NCI-H774 (cell line): ENCODE data around the gene SPPL3.

ENCODE experiments used
- DNase-seq: peaks from one replicate; lab custom pipeline; 2025; lab: John Stamatoyannopoulos, UW

SPPL3 gene

DNA sequence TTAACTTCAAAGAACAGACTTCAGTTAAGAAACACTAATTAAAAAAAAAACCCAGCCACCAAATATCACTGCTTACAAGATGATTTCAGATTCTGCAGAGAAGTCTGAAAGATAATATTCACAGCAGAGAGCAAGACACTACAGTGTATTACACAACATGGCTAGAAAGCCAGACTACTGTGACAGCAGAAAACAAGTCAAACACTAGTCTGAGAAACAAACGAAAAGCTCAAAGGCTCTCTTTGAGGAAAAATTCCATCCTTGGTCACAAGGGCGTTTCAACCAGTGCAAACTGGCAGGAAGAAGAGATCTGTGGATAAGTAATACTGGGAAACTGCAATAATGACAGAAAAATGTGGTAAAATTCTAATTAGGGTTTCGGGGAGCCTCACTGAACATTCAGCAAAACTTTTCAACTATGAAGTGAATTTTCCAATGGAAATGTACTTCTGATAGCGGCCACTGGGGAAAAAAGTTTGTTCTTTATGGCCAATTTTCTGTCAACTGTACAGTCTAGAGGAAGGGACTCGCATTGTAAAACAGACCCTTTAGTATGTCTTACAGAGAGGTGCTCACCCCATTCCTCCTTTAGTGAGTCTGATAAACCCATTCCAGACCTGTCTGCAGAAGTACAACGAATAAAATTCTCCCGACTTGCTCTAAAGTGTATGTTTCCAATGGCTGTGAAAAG is 128.2 kb downstream of the SPPL3 start:
- no peak for DNase-seq

DNA sequence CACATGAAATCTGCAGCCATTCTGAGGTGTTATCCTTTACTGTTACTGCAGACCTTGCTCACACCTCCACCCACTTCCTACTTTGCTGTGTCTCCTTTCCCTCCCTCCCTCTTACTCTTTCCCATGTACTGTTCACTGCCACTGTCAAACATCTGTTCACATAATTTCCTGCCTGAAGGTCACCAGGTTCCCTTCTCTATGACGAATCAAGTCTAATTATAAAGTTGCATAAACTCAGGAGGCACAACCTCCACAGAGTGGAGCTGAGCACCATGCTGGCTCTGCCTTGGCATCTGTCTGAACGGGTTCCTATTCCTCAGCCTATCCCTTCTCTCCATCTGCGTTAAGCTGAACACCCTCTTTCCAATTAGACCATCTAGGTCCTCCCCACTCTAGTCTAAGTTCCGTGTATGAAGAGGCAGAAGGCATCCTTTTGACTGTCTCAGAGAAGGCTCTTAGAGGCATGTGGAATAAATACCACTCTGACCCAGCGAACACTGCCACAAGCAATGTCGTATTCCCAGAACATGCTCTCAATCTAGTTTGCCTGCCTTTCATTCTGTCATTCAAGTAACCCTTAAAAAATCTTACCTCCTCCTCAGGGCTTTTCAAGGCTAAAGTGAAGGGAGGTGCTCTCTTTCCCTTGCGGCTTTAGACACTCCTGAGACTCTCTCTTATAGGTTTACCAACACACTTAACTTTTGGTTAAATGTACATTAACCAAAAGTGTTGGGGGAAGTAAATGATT is 129.8 kb downstream of the SPPL3 start:
- DNase-seq: no peak

DNA sequence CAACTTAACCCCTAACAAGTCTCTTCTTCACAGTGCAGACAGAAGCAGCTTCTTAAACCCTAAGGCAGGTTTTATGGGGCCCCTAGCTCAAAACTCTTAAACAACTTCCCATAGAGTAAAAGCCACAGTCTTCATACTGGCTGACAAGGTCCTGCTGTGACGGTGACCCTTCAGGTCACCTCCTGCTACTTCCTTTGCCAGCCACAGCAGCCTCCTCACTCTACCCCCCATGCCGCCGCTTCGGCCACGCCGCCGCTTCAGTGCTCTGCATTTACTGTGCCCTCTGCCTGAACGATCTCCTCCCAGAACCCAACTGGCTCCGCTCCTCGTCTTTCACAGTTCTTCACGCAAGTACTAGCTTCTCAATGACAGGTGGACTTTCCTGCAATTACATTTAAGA is 133.1 kb downstream of the SPPL3 start:
- DNase-seq: no peak

DNA sequence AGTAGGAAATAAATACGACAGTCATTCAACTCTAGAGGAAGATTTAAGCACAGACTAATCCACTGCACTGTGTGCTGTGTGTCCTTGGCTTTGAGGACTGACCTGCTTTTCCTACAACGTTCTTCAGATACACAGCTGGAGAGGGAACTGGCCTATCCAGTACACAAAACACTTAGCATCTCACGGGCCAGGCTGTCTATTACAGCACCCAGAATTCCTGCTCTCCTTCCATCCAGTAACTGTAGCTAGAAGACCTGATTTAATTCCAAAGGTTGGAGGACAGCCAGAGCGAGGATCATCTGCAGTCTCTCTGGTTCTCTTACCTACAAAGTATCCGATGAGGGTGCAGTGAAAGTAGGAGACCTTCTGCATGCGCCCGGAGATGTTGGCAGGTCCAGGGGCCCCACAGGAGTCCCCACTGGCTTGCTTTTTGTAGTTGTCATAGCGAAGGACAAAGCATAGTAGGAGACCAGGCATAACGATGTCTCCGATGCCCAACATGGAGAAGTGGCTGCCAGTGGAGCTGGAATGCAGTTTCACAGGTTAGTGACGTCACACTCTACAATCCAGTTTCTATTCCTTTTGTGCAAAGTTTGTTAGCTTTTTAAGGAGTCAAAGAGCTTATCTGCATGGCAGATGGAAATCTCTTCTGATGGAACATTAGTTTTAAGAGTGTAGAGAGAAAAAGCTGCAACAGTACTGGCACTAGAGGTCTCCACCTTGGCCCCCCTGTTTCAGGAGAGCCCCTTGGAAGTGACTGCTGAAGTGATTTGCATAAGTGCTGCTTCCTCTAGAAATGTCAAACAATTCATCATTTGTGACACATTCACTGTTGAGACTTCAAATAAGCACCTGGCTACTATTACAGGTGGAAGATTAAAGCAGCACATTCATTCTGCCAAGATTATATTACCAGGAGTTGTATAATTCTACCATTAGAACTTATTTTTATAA is 136.8 kb downstream of the SPPL3 start:
- no peak for DNase-seq

DNA sequence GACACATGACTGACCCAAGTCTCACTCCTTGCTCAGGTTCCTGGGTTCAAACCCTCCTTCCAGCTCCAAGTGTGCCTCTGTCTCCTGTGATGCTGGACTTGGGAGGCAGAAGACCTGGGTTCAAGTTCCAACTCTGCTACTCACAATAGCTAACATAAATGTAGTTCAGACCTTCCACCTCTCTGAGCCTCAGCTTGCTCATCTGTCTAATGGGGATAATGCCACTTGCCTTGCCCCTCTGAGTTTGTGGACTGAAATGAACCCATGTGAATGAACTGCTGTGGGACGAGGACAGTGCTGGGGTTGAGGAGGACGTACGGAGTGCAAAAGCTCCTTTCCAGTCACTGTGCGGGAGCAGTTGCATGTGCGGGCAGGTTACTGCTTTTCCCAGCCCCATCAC is 137.6 kb downstream of the SPPL3 start:
- DNase-seq: no peak

DNA sequence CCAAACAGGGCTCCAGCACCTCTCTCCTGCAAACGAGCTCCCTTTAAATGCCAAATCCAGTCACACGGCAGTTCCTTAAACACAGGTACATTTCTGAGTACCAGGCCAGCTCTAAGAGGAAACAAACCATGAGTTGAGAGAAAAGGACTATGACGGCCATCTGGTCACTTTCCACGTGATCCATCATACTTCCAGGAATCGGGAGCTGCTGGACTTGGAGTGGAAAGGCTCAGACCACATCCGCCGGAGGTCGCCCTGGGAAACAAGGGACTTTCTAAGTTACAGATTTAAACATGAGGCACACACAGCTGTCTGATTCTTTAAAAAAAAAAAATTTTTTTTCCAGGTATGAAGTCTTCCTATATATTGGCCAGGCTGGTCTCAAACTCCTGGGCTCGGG is 139.3 kb downstream of the SPPL3 start:
- DNase-seq: no peak

DNA sequence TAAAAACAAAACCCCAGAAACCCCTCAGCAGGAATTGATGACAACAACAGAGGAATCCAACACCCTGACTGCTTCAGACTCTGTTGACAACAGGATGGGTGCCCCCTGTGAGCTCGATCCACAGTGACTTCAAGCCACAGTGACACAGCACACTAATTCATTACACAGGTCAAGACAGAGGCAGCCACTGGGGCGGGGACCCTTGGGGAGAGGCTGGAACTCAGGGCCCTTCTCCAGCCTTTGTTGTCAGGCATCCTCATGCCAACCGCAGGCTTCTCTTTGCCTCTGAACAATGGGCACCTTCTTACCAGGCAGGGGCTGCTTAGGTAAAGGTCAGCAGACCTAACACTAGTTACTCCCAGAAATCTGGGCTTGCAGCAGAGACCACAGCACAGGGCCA is 140.9 kb downstream of the SPPL3 start:
- no peak for DNase-seq

DNA sequence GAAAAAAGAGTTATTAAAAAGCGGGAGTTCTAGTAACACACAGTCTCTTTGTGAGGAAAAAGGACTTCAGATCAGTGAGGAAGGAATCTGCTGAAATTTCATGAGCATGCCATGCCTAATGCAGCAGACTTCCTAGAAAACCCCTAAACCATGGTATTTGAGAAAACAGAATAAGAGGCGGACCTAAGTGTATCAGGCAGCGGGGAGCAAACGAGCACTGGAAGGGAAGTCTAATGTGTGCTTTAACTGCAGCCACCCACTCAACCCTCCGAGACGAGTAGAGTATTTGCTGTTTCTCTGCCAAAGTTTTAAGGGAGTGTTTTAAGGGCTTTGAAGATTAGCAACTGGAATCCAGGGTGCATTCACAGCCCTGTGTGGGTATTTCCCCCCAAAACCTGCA is 142.1 kb downstream of the SPPL3 start:
- no peak for DNase-seq

DNA sequence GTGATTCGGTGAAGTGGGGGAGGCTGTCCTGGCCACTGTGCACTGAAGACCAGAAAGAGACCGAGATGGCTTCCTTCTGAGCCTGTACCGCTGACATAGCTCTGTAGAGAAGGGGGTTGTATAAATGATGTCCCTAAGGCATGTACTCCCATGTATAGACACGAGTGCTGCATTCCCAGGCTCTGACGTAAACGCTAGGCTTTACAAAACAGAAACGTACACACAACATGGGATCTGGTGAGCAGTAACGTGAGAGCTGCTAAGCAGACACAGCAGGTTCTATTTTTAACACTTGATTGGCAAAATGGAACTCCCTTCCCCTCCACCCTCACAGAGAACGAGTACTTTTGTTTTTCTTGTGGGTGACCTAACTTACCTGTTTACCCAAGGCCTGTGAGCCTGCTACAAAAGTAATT is 142.6 kb downstream of the SPPL3 start:
- DNase-seq: no peak

DNA sequence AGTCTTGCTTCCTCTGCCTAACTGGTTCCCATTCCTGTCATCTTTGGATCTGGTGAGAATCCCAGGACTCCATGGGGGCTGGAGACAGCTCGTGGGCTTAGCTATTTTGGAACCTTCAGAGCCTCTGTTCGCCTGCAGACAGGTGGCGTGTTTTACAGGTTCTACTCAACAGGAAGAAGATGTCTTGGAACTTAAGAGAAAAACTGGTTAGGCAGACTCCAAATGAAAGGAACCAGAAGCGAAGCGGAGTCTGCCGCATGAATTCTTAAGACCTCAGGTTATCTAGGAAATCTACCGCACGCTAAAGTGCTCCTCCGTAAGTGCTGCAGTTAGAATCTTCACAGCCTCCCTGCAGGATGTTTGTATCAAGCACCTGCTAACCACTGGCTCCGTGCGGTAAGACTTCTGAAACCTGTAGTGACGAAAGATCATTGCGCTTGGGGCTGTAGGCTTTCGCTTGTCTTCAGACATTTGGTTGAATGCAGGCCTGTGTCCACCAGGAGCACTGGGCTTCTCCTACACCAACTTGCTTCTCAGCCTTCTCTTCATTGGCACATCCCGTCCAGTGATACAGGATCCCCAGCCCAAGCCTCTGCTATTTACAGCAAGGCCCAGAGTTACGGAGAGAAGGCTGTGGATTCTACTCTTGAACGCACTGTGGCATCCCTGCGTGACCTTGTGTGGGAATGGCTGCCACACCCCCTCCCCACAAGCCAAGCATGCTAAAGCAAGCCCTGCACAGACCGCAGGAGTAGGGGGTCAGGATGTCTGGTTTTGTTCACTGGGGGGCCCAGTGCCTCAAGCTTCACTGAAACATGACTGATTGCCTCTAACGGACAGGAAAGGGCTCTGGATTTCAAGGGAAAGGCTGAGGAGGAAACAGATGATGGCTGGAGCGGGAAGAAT is 143.6 kb downstream of the SPPL3 start:
- no peak for DNase-seq

DNA sequence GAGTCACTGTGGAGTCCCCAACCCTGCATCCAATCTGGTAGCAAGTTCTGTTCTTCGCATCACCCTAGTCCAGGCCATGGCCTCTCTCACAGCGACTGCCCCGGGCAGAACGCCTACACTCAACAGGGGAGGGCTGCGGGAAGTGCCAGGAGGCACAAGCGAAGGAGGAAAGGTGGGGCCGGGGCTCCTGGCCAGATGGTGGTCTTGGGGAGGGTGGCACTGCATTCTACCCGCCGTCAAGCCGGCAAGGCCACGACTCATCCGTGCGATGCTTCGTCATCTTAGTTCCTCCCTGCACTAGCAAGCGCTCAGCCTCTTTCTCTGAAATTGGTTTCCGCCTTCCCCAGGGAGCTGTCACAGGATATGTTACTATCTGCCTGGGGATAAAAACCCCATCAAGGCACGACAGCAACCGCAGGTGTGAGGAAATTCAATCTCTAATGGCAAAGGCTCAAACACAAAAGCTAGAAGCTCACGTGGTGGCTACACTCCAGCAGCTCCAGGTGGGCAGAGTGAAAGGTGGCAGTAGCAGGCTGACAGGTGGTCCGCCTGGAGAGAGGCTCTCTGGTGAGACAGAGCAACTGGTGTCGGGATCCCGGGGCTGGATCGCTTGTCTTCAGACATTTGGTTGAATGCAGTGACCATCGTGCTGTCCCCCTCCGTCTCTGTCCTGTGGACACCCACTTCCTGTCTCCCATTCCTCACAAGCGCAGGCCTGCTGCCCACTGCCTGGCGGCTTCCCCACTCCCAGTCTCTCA is 144.4 kb downstream of the SPPL3 start:
- DNase-seq: no peak

DNA sequence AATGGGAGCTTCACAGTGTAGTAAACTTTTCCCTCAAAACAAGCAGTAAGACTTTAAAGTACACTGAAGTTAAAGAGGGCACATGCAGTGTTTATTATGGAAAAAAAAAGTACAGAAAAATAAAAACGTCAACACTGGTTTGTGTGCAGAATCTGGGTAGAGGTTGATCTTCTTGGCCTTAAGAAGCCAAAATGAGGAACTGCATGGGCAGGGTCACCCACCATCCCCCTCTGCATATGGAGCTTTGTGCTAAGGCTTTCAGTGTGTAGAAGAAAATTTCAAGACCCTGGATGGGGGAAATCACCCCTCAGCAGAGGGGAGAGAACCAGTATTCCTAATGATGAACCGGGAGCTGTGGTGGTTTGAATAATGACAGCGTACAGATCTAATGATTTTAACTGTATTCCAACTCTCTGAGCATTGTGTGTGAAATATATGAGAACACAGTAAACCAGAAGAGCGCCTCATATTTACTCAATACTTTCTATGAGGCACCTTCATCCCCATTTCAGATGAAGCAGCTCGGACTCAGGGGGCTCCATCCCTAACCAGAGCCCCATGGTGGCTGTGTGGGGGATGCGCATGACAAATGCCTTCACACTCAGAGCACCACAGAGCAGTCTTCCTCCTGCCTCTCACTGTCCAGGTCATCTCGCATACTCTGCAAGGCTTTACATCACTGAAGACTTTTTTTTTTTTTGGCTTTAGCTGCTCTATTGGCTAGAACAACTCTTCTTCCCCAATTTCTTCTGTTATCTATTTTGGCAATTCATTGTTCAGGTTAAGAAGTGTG is 145.2 kb downstream of the SPPL3 start:
- DNase-seq: no peak

DNA sequence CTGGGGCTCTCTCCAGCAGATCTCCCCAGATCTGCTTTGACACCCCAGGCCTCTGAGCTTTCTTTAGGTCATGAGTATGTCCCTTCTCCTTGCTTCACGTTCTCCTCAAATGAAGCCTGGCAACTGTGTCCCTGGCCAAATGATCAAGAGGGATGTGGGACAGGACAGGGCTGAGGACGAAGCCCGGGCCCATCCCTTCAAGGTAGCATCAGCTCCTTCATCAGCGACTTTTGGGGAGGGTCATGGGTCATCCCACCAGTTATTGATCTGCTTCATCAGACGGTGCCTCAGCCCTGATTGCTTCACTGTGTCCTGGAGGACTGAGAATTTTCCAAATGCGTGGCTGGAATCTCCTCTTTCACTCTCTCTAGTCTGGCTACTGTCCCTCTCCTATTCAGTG is 146.2 kb downstream of the SPPL3 start:
- DNase-seq: no peak

DNA sequence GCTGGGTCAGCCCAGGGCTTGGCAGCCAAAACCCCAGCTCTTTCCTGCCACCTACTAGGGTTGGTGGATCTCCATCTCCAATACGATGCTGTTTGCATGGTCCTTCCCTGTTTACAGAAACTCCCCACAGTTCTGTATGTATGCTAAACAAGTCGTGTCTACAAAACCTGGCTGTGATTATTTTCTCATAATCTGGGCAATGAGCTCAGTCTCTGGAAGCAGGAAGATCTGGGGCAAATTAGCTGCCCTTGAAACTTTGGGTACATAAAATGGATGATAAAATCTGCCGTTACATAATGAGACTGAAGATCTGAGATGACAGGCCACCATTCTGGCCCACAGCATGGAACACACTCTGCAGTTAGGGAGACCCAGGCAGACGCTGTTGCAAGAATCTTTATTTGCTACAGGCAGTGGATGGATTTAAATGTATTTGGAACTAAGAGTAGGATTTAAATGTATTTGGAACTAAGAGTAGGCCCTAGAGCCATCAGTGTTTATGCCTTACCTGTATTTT is 146.9 kb downstream of the SPPL3 start:
- no peak for DNase-seq

DNA sequence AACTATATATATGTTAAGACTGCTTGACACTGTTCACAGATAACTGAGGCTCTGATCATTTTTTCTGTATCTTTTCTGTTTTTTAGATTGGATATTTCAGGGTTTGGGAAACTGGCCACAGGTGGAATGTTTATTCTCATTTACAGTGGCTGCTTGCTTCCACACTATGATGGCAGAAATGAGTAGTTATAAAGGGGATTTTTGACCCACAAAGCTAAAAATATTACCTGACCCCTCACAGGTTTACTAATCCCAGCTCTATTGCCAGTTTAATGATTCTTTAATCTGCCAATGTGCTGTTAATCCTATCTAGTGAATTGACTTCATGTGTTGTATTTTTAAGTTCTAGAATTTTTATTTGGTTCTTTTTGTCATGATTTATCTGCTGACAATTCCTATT is 148.9 kb downstream of the SPPL3 start:
- no peak for DNase-seq

DNA sequence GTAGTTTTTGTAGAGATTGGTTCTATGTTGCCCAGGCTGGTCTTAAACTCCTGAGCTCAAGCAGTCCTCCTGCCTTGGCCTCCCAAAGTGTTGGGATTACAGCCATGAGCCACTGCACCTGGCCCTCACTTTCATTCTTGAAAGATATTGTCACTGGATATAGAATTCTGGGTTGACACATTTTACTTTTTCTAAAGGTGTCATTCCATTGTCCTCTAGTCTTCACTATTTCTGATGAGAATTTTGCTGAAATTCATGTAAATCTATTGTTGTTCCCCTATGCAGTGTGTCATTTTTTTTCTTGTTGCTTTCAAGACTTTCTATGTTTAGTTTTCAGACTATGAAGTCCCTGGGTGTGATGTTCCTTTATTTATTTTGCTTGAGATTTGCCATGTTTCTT is 149.4 kb downstream of the SPPL3 start:
- no peak for DNase-seq

DNA sequence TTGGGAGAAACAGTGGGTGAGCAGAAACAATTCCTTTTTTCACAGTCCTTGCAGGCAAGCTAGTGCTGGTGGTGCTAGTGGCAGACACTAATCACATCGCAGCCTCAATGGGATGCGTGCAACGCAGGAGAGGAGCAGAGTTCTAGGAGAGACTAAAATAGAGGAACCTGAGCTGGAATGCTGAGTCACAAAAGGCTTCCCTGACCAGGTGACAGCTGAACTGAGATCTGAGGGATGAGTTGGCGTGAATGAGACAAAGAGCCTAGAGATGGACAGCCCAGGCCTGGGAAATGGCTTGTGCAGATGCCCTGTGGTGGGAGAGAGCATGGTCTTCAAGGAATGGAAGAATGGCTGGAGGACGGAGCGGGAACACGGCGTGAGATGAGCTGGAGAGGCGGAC is 152.8 kb downstream of the SPPL3 start:
- DNase-seq: no peak

DNA sequence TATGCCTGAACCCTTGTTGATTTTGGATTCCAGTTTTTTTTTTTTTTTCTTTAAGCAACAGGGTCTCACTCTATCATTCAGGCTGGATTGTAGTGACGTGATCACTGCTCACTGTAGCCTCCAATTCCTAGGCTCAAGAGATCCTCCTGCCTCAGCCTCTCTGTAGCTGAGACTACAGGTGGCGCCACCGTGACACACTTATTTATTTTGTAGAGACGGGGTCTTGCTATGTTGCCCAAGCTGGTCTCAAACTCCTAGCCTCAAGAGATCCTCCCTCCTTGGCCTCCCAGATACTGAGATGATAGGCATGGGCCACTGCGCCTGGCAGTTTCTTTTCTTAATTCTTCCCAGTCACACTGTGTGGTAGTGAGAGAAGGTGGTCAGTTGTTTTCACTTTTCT is 153.4 kb downstream of the SPPL3 start:
- no peak for DNase-seq

DNA sequence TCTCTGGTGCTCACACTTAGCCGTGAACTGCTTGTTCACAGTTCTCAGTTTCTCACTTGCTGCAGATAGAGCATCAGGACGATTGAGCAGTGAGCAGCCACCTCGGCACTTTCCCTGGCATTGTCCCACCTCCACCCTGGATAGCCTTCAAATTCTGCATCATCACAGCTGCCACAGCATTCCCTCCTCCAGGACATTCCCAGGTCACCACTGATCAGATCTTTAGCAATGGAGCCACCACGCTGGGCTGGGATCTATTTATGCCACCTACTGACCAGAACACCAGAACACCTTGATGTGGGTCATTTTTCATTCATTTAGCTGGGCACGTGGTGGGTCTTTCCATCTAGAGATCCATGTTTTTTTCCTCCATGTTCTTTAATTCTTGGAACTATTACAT is 154.9 kb downstream of the SPPL3 start:
- DNase-seq: no peak

DNA sequence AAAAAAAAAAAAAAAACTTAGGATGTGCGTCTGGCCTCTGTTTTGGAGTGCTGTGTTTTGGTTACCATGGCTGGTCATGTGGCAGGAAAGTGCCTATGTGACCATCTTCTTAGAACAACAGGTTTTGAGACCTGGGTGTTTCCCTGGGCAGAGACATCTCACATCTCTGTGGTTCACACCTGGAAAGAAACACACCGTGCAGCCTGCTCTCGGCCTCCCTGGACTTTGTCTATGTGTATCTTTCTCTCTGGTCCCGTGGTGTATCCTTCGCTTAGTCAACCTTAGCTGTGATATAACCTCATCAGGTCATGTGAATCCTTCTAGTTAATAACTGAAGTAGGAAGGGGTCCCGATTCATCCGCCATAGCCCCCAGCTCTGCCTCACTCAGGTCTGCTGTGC is 155.9 kb downstream of the SPPL3 start:
- no peak for DNase-seq
